ENCODE results near the gene TAF1D.

The TAF1D gene

GRCh38 chr11:93712678-93713077, 28.6 kb downstream of the TAF1D start:
- no peak for DNase-seq (ENCODE audit: low read depth)
- H3K4me3 ChIP-seq (ENCODE audit: control insufficient read depth, low read depth, low read length): no peak overlapping the region
- TF ChIP-seq CTCF (conservative IDR thresholded peaks at IDR 0.05; ENCODE audit: control insufficient read depth, insufficient read depth, low read depth, low read length): no peak

GRCh38 chr11:93710239-93710638, 31.1 kb downstream of the TAF1D start:
- no peak for DNase-seq (ENCODE audit: low read depth)
- no peak overlapping the region for H3K4me3 ChIP-seq (ENCODE audit: control insufficient read depth, low read depth, low read length)
- TF ChIP-seq CTCF (conservative IDR thresholded peaks at IDR 0.05; ENCODE audit: control insufficient read depth, insufficient read depth, low read depth, low read length): no peak

GRCh38 chr11:93704237-93704636, 37.1 kb downstream of the TAF1D start:
- DNase-seq (ENCODE audit: low read depth): no peak
- TF ChIP-seq CTCF (conservative IDR thresholded peaks at IDR 0.05; ENCODE audit: control insufficient read depth, insufficient read depth, low read depth, low read length): peak; percentile 11

GRCh38 chr11:93700830-93701229, 40.5 kb downstream of the TAF1D start:
- H3K4me3 ChIP-seq (ENCODE audit: control insufficient read depth, low read depth, low read length): no peak overlapping the region
- no peak for TF ChIP-seq CTCF (conservative IDR thresholded peaks at IDR 0.05; ENCODE audit: control insufficient read depth, insufficient read depth, low read depth, low read length)
- DNase-seq (ENCODE audit: low read depth): peak; percentile 9

More at GRCh38 chr11:93704237-93704636, 37.1 kb downstream of the TAF1D start:
- H3K4me3 ChIP-seq (ENCODE audit: control insufficient read depth, low read depth, low read length): no peak overlapping the region

GRCh38 chr11:93697611-93698010, 43.7 kb downstream of the TAF1D start:
- no peak overlapping the region for H3K4me3 ChIP-seq (ENCODE audit: control insufficient read depth, low read depth, low read length)
- TF ChIP-seq CTCF (conservative IDR thresholded peaks at IDR 0.05; ENCODE audit: control insufficient read depth, insufficient read depth, low read depth, low read length): no peak
- no peak for DNase-seq (ENCODE audit: low read depth)

- no peak for TF ChIP-seq CTCF (conservative IDR thresholded peaks at IDR 0.05; ENCODE audit: control insufficient read depth, insufficient read depth, low read depth, low read length)
- H3K4me3 ChIP-seq (ENCODE audit: control insufficient read depth, low read depth, low read length): no peak overlapping the region
- DNase-seq (ENCODE audit: low read depth): no peak
Observed at GRCh38 chr11:93694557-93694956, 46.7 kb downstream of the TAF1D start.

GRCh38 chr11:93694109-93694508, 47.2 kb downstream of the TAF1D start:
- DNase-seq (ENCODE audit: low read depth): peak; percentile 6
- H3K4me3 ChIP-seq (ENCODE audit: control insufficient read depth, low read depth, low read length): no peak overlapping the region
- TF ChIP-seq CTCF (conservative IDR thresholded peaks at IDR 0.05; ENCODE audit: control insufficient read depth, insufficient read depth, low read depth, low read length): peak; percentile 12

Data from fibroblast of mammary gland (primary cell).